DND-41 (cell line): Measurements from ENCODE around the gene COL19A1.

Experiments
- ATAC-seq: fragments of 200-7000 bp; cut with Tn5 transposase; 3 replicates; pipeline ENCODE4 v1.9.1; 2021; ENCODE audit warnings: low read depth; ENCODE audit not compliant: insufficient read depth
- DNase-seq: peaks from one replicate; pipeline ENCODE4 v3.0.0-alpha.2; 2020
- H2AFZ ChIP-seq: 2 replicates; pipeline ENCODE4 v1.6.0; 2012; ENCODE audit warnings: low read depth, low read length
- H3K27ac ChIP-seq: 2 replicates; pipeline ENCODE4 v1.5.1; 2012; ENCODE audit warnings: low read length, inconsistent platforms
- H3K27me3 ChIP-seq: fragments of 200-600 bp; sonication (generic); 2 replicates; pipeline ENCODE4 v1.6.0; 2012; ENCODE audit warnings: low read length, mild to moderate bottlenecking, inconsistent platforms; ENCODE audit not compliant: insufficient read depth, poor library complexity
- H3K36me3 ChIP-seq: 2 replicates; pipeline ENCODE4 v1.5.1; 2012; ENCODE audit warnings: low read length, inconsistent platforms; ENCODE audit not compliant: insufficient read depth
- H3K4me1 ChIP-seq: 2 replicates; pipeline ENCODE4 v1.5.1; 2012; ENCODE audit warnings: mild to moderate bottlenecking, low read length; ENCODE audit not compliant: insufficient read depth
- H3K4me2 ChIP-seq: 2 replicates; pipeline ENCODE4 v1.6.0; 2012; ENCODE audit warnings: mild to moderate bottlenecking, moderate library complexity, low read length, inconsistent platforms; ENCODE audit not compliant: insufficient read depth
- H3K4me3 ChIP-seq, 2 experiments: fragments of 200-600 bp in 1 of 2; shearing (Covaris generic) in 1 of 2; 2 replicates each; pipeline ENCODE4 v1.5.1; 2012 to 2016; ENCODE audit warnings: inconsistent platforms in 2 of 2, low read length in 2 of 2, mild to moderate bottlenecking in 2 of 2, low read depth in 1 of 2, moderate library complexity in 1 of 2
- H3K79me2 ChIP-seq: 2 replicates; pipeline ENCODE4 v1.6.0; 2012; ENCODE audit warnings: low read length, inconsistent platforms; ENCODE audit not compliant: insufficient read depth
- H3K9ac ChIP-seq: 2 replicates; pipeline ENCODE4 v1.6.0; 2012; ENCODE audit warnings: low read depth, mild to moderate bottlenecking, inconsistent platforms, low read length, moderate library complexity
- H3K9me3 ChIP-seq: 2 replicates; pipeline ENCODE4 v1.5.1; 2012; ENCODE audit warnings: low read length, moderate library complexity, mild to moderate bottlenecking, inconsistent platforms; ENCODE audit not compliant: insufficient read depth, severe bottlenecking
- H4K20me1 ChIP-seq: 2 replicates; pipeline ENCODE4 v1.6.0; 2012; ENCODE audit warnings: low read length; ENCODE audit not compliant: insufficient read depth
- EZH2 ChIP-seq: IDR thresholded peaks from 3 replicates; pipeline ENCODE4 v1.6.1; 2012; ENCODE audit warnings: borderline replicate concordance, low read depth, mild to moderate bottlenecking, moderate library complexity, low read length, inconsistent platforms; ENCODE audit not compliant: severe bottlenecking
- TF ChIP-seq, protein P1 (sequence below): IDR thresholded peaks from 2 replicates; pipeline ENCODE4 v1.5.1; 2012; ENCODE audit warnings: borderline replicate concordance, low read length, moderate library complexity, mild to moderate bottlenecking; ENCODE audit not compliant: poor library complexity, severe bottlenecking; ENCODE audit errors: extremely low read depth

The COL19A1 gene

DNA sequence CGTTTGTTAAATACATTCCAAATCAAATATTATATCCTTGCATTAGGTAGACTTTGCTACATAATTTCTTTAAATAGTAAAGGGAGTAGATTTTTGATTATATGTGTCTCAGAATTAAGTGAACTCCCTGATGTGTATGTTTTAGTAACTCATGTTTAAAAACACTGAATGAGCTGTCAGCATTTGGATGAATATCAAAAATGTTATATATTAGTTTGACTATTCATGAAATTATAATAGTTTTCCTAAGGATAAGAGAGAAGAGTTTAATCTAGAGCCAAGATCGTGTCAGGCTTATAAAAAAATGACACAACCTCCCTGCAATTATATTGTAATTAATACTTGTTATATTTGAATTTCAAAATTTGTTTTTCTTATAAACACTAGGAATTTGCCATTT is 195.2 kb downstream of the COL19A1 start:
- H3K27me3 ChIP-seq = no peaks in the 10 kb centered on the region

GRCh38 chr6:70062010-70062409 is 195.7 kb downstream of the COL19A1 start:
- TF ChIP-seq EZH2 = no peak
- TF ChIP-seq, protein P1, sequence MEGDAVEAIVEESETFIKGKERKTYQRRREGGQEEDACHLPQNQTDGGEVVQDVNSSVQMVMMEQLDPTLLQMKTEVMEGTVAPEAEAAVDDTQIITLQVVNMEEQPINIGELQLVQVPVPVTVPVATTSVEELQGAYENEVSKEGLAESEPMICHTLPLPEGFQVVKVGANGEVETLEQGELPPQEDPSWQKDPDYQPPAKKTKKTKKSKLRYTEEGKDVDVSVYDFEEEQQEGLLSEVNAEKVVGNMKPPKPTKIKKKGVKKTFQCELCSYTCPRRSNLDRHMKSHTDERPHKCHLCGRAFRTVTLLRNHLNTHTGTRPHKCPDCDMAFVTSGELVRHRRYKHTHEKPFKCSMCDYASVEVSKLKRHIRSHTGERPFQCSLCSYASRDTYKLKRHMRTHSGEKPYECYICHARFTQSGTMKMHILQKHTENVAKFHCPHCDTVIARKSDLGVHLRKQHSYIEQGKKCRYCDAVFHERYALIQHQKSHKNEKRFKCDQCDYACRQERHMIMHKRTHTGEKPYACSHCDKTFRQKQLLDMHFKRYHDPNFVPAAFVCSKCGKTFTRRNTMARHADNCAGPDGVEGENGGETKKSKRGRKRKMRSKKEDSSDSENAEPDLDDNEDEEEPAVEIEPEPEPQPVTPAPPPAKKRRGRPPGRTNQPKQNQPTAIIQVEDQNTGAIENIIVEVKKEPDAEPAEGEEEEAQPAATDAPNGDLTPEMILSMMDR = no peak
- Histone ChIP-seq H3K4me2 (no peak overlapping the region), H4K20me1 (no peaks in the 10 kb centered on the region), H3K4me3 (no peak overlapping the region), H3K79me2 (no peaks in the 10 kb centered on the region), H3K9me3 (no peaks in the 10 kb centered on the region), H3K4me1 (no peaks in the 10 kb centered on the region), H3K36me3 (no peaks in the 10 kb centered on the region), H3K27ac (no peak overlapping the region), H3K27me3 (no peaks in the 10 kb centered on the region), H2AFZ (no peak overlapping the region), H3K9ac (no peak overlapping the region)
- ATAC-seq = no peak
- DNase-seq = no peak

More for the DNA sequence above, 195.2 kb downstream of the COL19A1 start:
- DNase-seq = no peak
- H3K4me3 ChIP-seq = no peak overlapping the region
- H4K20me1 ChIP-seq = no peaks in the 10 kb centered on the region
- TF ChIP-seq EZH2 = no peak
- TF ChIP-seq, protein P1 = no peak
- no peak overlapping the region for H3K27ac ChIP-seq
- ATAC-seq = no peak
- H3K4me1 ChIP-seq = no peaks in the 10 kb centered on the region
- H3K79me2 ChIP-seq = no peaks in the 10 kb centered on the region
- no peak overlapping the region for H3K9ac ChIP-seq
- no peak overlapping the region for H2AFZ ChIP-seq
- no peaks in the 10 kb centered on the region for H3K9me3 ChIP-seq
- no peaks in the 10 kb centered on the region for H3K36me3 ChIP-seq
- no peak overlapping the region for H3K4me2 ChIP-seq

DNA sequence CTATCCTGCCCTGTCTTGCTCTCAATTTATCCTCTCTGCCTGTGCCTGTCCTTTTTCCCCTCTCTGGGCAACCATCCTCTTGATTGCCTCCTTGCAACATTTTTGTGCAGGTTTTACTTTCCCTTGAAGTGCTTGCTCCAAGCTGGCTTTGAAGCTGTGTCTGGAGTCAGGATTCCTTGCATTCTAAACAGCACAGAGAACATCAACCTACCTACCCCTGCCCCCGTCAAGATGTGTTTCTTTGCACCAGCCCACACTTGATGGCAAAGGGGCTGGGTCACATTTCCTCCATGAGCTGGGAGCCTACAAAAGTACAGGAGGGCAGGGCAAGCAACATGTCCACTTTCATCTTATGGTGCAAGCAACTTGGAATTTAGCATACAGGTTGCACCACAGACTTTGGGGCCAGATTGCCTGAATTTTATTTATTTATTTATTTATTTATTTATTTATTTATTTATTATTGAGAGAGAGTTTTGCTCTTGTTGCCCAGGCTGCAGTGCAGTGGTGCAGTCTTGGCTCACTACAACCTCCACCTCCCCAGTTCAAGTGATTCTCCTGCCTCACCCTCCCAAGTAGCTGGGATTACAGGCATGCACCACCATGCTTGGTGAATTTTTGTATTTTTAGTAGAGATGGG is 206.3 kb downstream of the COL19A1 start:
- Histone ChIP-seq H3K4me1 (no peaks in the 10 kb centered on the region), H4K20me1 (no peaks in the 10 kb centered on the region), H3K27me3 (no peaks in the 10 kb centered on the region), H3K79me2 (no peaks in the 10 kb centered on the region), H3K9ac (no peak overlapping the region), H3K27ac (no peak overlapping the region), H3K36me3 (no peaks in the 10 kb centered on the region), H2AFZ (no peak overlapping the region), H3K9me3 (no peaks in the 10 kb centered on the region), H3K4me2 (no peak overlapping the region), H3K4me3 (no peak overlapping the region)
- ATAC-seq (no peak), DNase-seq (no peak)
- no peak for TF ChIP-seq EZH2
- TF ChIP-seq, protein P1 = no peak

DNA sequence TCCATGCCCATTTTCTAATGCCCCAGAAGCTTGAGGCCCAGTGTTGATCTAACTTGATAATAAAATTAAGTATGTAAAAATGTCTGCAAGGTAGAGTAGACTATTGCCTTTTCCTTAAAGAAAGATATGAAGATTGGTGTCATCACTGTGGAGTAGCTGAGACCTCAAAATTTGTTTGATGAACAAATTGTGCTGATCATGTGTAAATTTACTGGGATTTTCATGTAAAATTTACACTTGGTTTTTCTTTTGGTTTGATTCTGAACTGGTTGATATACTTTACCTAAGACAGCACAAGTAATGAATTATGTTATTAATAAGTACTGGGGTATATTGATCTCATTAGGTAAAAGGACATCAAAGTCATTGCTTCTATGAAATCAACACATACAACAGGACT is 207.3 kb downstream of the COL19A1 start:
- no peak overlapping the region for H3K9ac ChIP-seq
- no peak for DNase-seq
- H3K4me3 ChIP-seq = no peak overlapping the region
- H4K20me1 ChIP-seq = no peaks in the 10 kb centered on the region
- H3K4me1 ChIP-seq = no peaks in the 10 kb centered on the region
- H3K4me2 ChIP-seq = no peak overlapping the region
- TF ChIP-seq, protein P1 = no peak
- no peak for TF ChIP-seq EZH2
- H3K9me3 ChIP-seq = no peaks in the 10 kb centered on the region
- no peak overlapping the region for H2AFZ ChIP-seq
- ATAC-seq = no peak
- no peak overlapping the region for H3K27ac ChIP-seq
- no peaks in the 10 kb centered on the region for H3K79me2 ChIP-seq
- H3K27me3 ChIP-seq = no peaks in the 10 kb centered on the region
- H3K36me3 ChIP-seq = no peaks in the 10 kb centered on the region
